MCF 10A (cell line): ENCODE measurements around the gene UTY. TPM values are rescaled to one million over a fixed set of nuclear protein-coding genes. Genes with fewer than 3 reads are reported as not detected.

Experiments used
- BruUV-seq: library from RNA; stranded (reverse); fragments of 400-500 nt; replicated peaks from 2 replicates; lab custom pipeline; 2021; lab: Mats Ljungman, UMichigan
- CTCF ChIA-PET: fragments of 300-600 bp; sonication (Branson Sonifier 250); formaldehyde crosslinking; extraction: SDS; loops from one replicate; lab custom pipeline; 2021; ENCODE audit warnings: antibody characterized with exemption, inconsistent platforms; lab: Yijun Ruan, JAX
- POLR2A ChIA-PET: fragments of 300-600, 350-650 bp; sonication (Branson Sonifier 250); formaldehyde crosslinking; extraction: SDS; loops from one replicate; lab custom pipeline; 2020; ENCODE audit warnings: antibody characterized with exemption, inconsistent platforms; lab: Yijun Ruan, JAX
- DNase-seq: peaks from one replicate; pipeline ENCODE4 v3.0.0-alpha.2; 2018; ENCODE audit not compliant: unreplicated experiment
- H3K27ac Mint-ChIP-seq: one replicate; pipeline ENCODE4 v1.8.0; 2022; ENCODE audit warnings: mild to moderate bottlenecking, low read depth, mixed read lengths; ENCODE audit not compliant: unreplicated experiment
- H3K27me3 Mint-ChIP-seq: one replicate; pipeline ENCODE4 v1.8.0; 2022; ENCODE audit warnings: mixed read lengths; ENCODE audit not compliant: insufficient read depth, unreplicated experiment
- H3K36me3 Mint-ChIP-seq: one replicate; pipeline ENCODE4 v1.8.0; 2022; ENCODE audit warnings: mild to moderate bottlenecking, moderate library complexity, mixed read lengths; ENCODE audit not compliant: insufficient read depth, unreplicated experiment
- H3K4me1 Mint-ChIP-seq: one replicate; pipeline ENCODE4 v1.8.0; 2022; ENCODE audit warnings: mixed read lengths; ENCODE audit not compliant: insufficient read depth, unreplicated experiment
- H3K4me3 Mint-ChIP-seq: one replicate; pipeline ENCODE4 v1.8.0; 2022; ENCODE audit warnings: mild to moderate bottlenecking, moderate library complexity, mixed read lengths; ENCODE audit not compliant: unreplicated experiment
- H3K9me3 Mint-ChIP-seq: one replicate; pipeline ENCODE4 v1.8.0; 2022; ENCODE audit warnings: mixed read lengths; ENCODE audit not compliant: unreplicated experiment
- CTCF ChIP-seq: fragments of 200-600 bp; IDR thresholded peaks from one replicate; pipeline ENCODE4 v1.8.0; 2022; ENCODE audit warnings: antibody characterized with exemption, mild to moderate bottlenecking; ENCODE audit not compliant: unreplicated experiment
- intact Hi-C: fragments of 100-400 bp; cut with micrococcal nuclease; formaldehyde crosslinking; loops from 2 replicates; pipeline ENCODE4 v1.14.1; 2022
- total RNA-seq: library from RNA; stranded (reverse); gene quantifications from 2 replicates; pipeline ENCODE4 v1.2.3, GENCODE V29; 2022

The UTY gene
- total RNA-seq, 1 experiment from 2014 or later, result not detected

DNA sequence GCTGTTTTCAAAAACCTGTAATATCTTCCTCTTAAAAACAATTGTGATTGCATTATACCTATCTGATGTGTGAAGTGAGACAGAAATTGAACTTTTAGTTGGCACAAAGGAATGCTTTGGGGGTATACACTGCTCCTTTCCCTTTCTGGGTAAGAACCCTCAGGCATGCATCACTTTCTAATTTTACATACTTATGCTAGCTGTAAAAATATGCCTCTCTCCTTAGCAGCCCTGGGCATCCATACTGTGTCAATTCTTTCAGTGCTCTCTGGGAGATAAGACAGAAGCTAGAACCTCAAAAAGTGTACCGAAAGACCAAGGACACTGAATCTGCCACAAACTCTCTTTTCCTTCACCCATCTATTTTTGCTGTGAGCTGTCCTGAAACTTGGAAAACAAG lies 246.7 kb downstream of the UTY start:
- CTCF ChIA-PET, result no interaction called here

DNA sequence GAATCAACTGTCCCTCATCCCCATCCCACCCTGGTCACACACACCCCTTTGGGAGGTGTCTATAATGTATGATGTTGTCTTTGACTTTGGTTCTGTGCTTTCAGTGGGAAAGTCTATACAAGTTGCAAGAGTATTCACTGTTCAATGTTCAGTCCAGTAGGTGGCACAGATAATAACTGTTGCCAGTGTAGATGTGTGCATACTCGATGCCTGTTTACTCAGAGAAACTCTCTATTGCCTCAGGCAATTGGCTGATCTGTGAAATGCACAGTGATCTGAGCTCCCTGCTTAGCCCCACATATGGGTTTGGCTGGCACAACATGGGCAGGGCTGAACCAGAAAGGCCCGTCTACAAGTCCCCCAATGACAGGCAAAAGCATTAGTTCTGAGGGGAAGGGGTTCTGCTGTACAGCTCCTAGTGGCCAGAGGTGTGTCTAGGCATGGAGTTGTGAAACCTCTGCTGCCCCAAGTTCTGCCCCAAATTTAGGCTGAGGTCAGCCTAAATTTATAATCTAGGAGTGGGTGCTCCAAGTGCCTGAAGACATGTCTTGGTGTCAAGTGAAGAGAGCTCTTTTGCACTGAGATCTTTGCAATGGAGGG lies 252.4 kb downstream of the UTY start:
- Mint-ChIP-seq H3K4me1 (no peaks in the 10 kb centered on the region), H3K27ac (no peak overlapping the region), H3K9me3 (no peaks in the 10 kb centered on the region), H3K36me3 (no peaks in the 10 kb centered on the region), H3K4me3 (no peak overlapping the region), H3K27me3 (no peaks in the 10 kb centered on the region)
- ChIA-PET CTCF (no interaction called here), POLR2A (no interaction called here)
- no TSS peak for BruUV-seq
- intact Hi-C loops, result no loop called here
- no peak for TF ChIP-seq CTCF
- DNase-seq, result no peak

More for the DNA sequence above, 246.7 kb downstream of the UTY start:
- Mint-ChIP-seq H3K4me1 (no peaks in the 10 kb centered on the region), H3K27me3 (no peaks in the 10 kb centered on the region), H3K4me3 (no peak overlapping the region), H3K27ac (no peak overlapping the region), H3K36me3 (no peaks in the 10 kb centered on the region), H3K9me3 (no peaks in the 10 kb centered on the region)
- BruUV-seq, result no TSS peak
- POLR2A ChIA-PET, result no interaction called here
- TF ChIP-seq CTCF, result no peak
- no peak for DNase-seq
- intact Hi-C loops, result no loop called here

- H3K9me3 Mint-ChIP-seq, result no peaks in the 10 kb centered on the region
- no peaks in the 10 kb centered on the region for H3K27me3 Mint-ChIP-seq
- TF ChIP-seq CTCF, result no peak
- no TSS peak for BruUV-seq
- no peaks in the 10 kb centered on the region for H3K36me3 Mint-ChIP-seq
- no peaks in the 10 kb centered on the region for H3K4me1 Mint-ChIP-seq
- H3K27ac Mint-ChIP-seq, result no peak overlapping the region
- POLR2A ChIA-PET, result no interaction called here
- H3K4me3 Mint-ChIP-seq, result no peak overlapping the region
- no peak for DNase-seq
- CTCF ChIA-PET, result no interaction called here
- intact Hi-C loops, result no loop called here
These were observed 268.7 kb downstream of the UTY start for GRCh38 chrY:13210961-13211646.

GRCh38 chrY:13205214-13205613 lies 274.6 kb downstream of the UTY start:
- Mint-ChIP-seq H3K9me3 (no peaks in the 10 kb centered on the region), H3K27ac (no peak overlapping the region), H3K27me3 (no peaks in the 10 kb centered on the region), H3K4me3 (no peak overlapping the region), H3K36me3 (no peaks in the 10 kb centered on the region), H3K4me1 (no peaks in the 10 kb centered on the region)
- intact Hi-C loops, result no loop called here
- CTCF ChIA-PET, result no interaction called here
- POLR2A ChIA-PET, result no interaction called here
- BruUV-seq, result no TSS peak
- TF ChIP-seq CTCF, result no peak
- DNase-seq, result no peak

Other genes starting within 250 kb of the UTY start
- gene TMSB4Y, start 223.9 kb upstream of the UTY start, total RNA-seq, result not detected in 2 replicates